ENCODE measurements around the gene BDH2.

BDH2 gene

DNA sequence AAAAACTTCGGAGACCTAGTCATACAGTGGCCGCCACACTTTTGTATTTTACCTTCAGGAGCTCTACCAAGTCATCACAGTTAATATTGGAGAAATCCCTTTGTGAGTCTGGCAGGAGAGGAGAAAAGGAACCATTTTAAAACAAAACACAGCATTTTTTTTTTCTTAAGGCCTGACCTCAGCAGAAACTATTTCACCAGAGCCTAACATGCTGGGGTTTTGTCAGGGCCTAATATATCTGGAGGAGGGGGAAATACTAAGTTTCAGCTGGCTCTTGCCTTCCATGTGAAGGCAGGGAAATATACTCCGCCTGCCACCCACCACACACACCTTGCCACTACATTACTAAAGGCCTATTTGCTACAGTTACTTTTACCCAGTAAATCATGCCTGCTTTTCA lies 26.5 kb upstream of the BDH2 start:
- TF ChIP-seq POLR2AphosphoS5 (IDR thresholded peaks at IDR 0.05; ENCODE audit: low read depth, low read length) (no peak), REST (IDR thresholded peaks at IDR 0.05; ENCODE audit: insufficient read depth in 1 of 2, low read depth in 2 of 2, low read length in 2 of 2) (no peak), TAF1 (IDR thresholded peaks at IDR 0.05; ENCODE audit: borderline replicate concordance, insufficient read depth, low read length) (no peak), FOXP2 (optimal IDR thresholded peaks at IDR 0.05; ENCODE audit: borderline replicate concordance, extremely low read depth, extremely low read length, insufficient read depth) (no peak), SIN3A (IDR thresholded peaks at IDR 0.05; ENCODE audit: borderline replicate concordance, insufficient read depth, low read length) (no peak)

DNA sequence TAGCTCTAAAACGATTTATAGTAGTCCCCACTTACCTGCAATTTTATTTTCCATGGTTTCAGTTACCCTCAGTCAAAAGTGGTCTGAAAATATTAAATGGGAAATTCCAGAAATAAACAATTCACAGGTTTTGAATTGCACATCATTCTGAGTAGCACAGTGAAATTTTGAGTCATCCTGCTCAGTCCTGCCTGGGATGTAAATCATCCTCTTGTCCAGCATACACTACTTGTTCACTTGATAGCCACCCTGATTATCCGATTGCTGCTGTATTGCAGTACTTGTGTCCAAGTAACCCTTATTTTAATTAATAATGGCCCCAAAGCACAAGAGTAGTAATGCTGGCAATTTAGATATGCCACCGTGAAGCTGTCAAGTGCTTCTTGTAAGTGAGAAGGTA lies 23.5 kb upstream of the BDH2 start:
- TF ChIP-seq REST (IDR thresholded peaks at IDR 0.05; ENCODE audit: insufficient read depth in 1 of 2, low read depth in 2 of 2, low read length in 2 of 2): no peak
- no peak for TF ChIP-seq POLR2AphosphoS5 (IDR thresholded peaks at IDR 0.05; ENCODE audit: low read depth, low read length)
- TF ChIP-seq TAF1 (IDR thresholded peaks at IDR 0.05; ENCODE audit: borderline replicate concordance, insufficient read depth, low read length): no peak
- TF ChIP-seq FOXP2 (optimal IDR thresholded peaks at IDR 0.05; ENCODE audit: borderline replicate concordance, extremely low read depth, extremely low read length, insufficient read depth): no peak
- no peak for TF ChIP-seq SIN3A (IDR thresholded peaks at IDR 0.05; ENCODE audit: borderline replicate concordance, insufficient read depth, low read length)

DNA sequence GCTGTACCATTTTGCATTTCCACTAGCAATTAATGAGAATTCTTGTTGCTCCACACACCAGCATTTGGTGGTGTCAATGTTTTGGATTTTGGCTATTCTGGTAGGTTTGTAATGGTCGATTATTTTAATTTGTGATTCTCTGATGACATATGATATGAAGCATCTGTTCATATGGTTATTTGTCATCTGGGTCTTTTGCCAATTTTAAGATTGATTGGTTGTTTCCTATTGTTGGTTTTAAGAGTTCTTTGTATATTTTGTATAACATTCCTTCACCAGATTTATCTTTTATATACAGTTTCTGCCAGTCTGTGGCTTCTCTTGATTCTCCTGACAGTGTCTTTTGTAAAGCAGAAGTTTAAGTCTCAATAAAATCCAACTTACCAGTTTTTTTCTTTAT lies 18.5 kb upstream of the BDH2 start:
- TF ChIP-seq POLR2AphosphoS5 (IDR thresholded peaks at IDR 0.05; ENCODE audit: low read depth, low read length) (no peak), REST (IDR thresholded peaks at IDR 0.05; ENCODE audit: insufficient read depth in 1 of 2, low read depth in 2 of 2, low read length in 2 of 2) (no peak), FOXP2 (optimal IDR thresholded peaks at IDR 0.05; ENCODE audit: borderline replicate concordance, extremely low read depth, extremely low read length, insufficient read depth) (no peak), TAF1 (IDR thresholded peaks at IDR 0.05; ENCODE audit: borderline replicate concordance, insufficient read depth, low read length) (no peak), SIN3A (IDR thresholded peaks at IDR 0.05; ENCODE audit: borderline replicate concordance, insufficient read depth, low read length) (no peak)

DNA sequence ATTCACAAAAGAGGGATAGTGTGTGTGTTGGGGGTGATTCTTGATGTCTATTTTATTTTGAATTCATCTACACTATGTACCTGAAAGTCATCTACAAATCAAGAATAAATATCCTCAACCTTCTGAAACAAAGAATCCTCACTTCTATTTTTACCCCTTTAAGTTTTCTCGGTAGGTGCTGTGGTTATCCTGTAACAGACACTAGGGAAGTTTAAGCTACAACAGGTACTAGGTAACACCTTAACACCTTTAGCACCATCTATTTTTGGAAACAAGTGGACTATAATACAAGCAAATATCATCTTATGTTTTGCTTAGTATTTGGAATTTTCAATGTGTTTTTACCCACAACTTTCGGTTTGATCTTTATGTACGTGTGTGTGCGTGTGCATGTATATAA lies 12.0 kb upstream of the BDH2 start:
- no peak for TF ChIP-seq REST (IDR thresholded peaks at IDR 0.05; ENCODE audit: insufficient read depth in 1 of 2, low read depth in 2 of 2, low read length in 2 of 2)
- no peak for TF ChIP-seq TAF1 (IDR thresholded peaks at IDR 0.05; ENCODE audit: borderline replicate concordance, insufficient read depth, low read length)
- no peak for TF ChIP-seq POLR2AphosphoS5 (IDR thresholded peaks at IDR 0.05; ENCODE audit: low read depth, low read length)
- TF ChIP-seq SIN3A (IDR thresholded peaks at IDR 0.05; ENCODE audit: borderline replicate concordance, insufficient read depth, low read length): no peak
- no peak for TF ChIP-seq FOXP2 (optimal IDR thresholded peaks at IDR 0.05; ENCODE audit: borderline replicate concordance, extremely low read depth, extremely low read length, insufficient read depth)

GRCh38 chr4:103108542-103108941 lies 8.9 kb upstream of the BDH2 start:
- TF ChIP-seq FOXP2 (optimal IDR thresholded peaks at IDR 0.05; ENCODE audit: borderline replicate concordance, extremely low read depth, extremely low read length, insufficient read depth) (no peak), SIN3A (IDR thresholded peaks at IDR 0.05; ENCODE audit: borderline replicate concordance, insufficient read depth, low read length) (no peak), REST (IDR thresholded peaks at IDR 0.05; ENCODE audit: insufficient read depth in 1 of 2, low read depth in 2 of 2, low read length in 2 of 2) (no peak), POLR2AphosphoS5 (IDR thresholded peaks at IDR 0.05; ENCODE audit: low read depth, low read length) (no peak), TAF1 (IDR thresholded peaks at IDR 0.05; ENCODE audit: borderline replicate concordance, insufficient read depth, low read length) (no peak)

Data from PFSK-1 (cell line).